HG02678 (cell line): ENCODE measurements around the gene CHST13.
"Not testable (repeated sequence)": the region's sequence is repeated elsewhere in the genome, so short reads cannot be mapped to it uniquely, and the experiment has no call there.

Source experiments
- ATAC-seq: cut with Tn5 transposase; IDR thresholded peaks from one replicate; pipeline ENCODE4 v1.9.1; 2021; ENCODE audit warnings: mild to moderate bottlenecking, moderate library complexity; ENCODE audit not compliant: unreplicated experiment

CHST13 gene

GRCh38 chr3:126581569-126581968 lies 57.6 kb downstream of the CHST13 start:
- ATAC-seq, result no peak

- ATAC-seq, result no peak
These were observed 58.4 kb downstream of the CHST13 start for GRCh38 chr3:126582311-126582710.

GRCh38 chr3:126591515-126591914 lies 67.6 kb downstream of the CHST13 start:
- ATAC-seq, result not testable (repeated sequence)
